Right lobe of liver (tissue), 4 donors: Measurements from ENCODE around the gene WDFY4.

Source experiments
- CTCF ChIP-seq, 4 donors: fragments of 200-600 bp in 3 of 4; fragments of 450-650 bp in 1 of 4; IDR thresholded peaks; one replicate each; pipeline versions ENCODE4 v1.5.1 to v1.8.0; 2016 to 2022; ENCODE audit warnings: antibody characterized with exemption in 4 of 4, mild to moderate bottlenecking in 2 of 4
- POLR2A ChIP-seq: fragments of 450-650 bp; IDR thresholded peaks from one replicate; pipeline ENCODE4 v1.6.1; 2017; ENCODE audit warnings: antibody characterized with exemption, mild to moderate bottlenecking
- donor health status: DM: no; HTN: no; CAD: no.
- donor health status: DM: no; HTN: no; CAD: no.
- donor health status: DM: no; HTN: yes; CAD: no.

- no peak for TF ChIP-seq CTCF (IDR thresholded peaks at IDR 0.05)
- TF ChIP-seq POLR2A = no peak
These were observed 113.2 kb downstream of the WDFY4 start for GRCh38 chr10:48797830-48798229.
